ENCODE measurements around the gene TM9SF1.

Gene TM9SF1

GRCh38 chr14:24156840-24157239 is 38.4 kb downstream of the TM9SF1 start:
- no peak for DNase-seq

- no peak for DNase-seq
Observed at GRCh38 chr14:24155100-24155499, 40.1 kb downstream of the TM9SF1 start.

GRCh38 chr14:24151404-24152080 is 43.7 kb downstream of the TM9SF1 start:
- DNase-seq = no peak

DNA sequence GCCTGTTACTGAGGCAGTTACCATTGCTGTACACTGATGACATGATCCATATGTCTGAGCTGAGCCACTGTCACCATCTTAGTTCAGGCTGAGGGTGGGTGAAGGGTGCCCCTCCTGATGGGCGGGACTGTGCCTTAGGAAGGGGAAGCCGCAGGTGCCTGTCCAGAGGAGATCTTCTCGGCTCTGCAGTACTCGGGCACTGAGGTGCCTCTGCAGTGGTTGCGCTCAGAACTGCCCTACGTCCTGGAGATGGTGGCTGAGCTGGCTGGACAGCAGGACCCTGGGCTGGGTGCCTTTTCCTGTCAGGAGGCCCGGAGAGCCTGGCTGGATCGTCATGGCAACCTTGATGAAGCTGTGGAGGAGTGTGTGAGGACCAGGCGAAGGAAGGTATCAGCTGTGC is 44.2 kb downstream of the TM9SF1 start:
- no peak for DNase-seq

- no peak for DNase-seq
Observed at GRCh38 chr14:24150567-24150966, 44.7 kb downstream of the TM9SF1 start.

DNA sequence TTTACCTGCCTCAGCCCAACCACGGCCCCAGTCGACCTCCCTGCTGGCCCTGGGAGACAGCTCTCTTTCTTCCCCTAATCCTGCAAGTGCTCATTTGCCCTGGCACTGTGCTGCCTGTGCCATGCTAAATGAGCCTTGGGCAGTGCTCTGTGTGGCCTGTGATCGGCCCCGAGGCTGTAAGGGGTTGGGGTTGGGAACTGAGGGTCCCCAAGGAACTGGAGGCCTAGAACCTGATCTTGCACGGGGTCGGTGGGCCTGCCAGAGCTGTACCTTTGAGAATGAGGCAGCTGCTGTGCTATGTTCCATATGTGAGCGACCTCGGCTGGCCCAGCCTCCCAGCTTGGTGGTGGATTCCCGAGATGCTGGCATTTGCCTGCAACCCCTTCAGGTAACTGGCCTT is 45.2 kb downstream of the TM9SF1 start:
- no peak for DNase-seq

DNA sequence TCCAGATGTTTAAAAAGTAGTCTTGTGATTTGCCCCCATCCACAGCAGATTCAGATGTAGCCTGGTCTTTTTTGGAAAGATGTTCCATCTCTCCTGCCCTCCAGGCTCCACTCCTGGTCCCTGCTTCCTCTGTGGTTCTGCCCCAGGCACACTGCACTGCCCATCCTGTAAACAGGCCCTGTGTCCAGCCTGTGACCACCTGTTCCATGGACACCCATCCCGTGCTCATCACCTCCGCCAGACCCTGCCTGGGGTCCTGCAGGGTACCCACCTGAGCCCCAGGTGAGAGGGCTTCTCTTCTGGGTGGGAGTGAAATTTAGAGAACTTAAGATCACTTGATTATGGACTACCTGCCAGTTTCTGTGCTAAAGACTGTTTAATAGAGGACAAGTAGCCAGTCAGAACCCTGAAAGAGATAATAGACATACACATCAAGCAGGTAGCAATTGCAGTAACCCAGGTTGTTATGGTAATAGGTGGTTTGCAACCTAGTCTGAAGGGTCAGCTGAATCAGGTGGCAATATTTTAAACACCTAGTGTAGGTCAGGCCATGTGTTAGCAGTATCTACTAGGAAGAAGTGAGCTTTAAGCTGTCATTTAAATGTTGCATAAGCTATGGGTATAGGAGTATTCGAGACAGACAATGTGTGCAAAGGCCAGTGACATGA is 45.8 kb downstream of the TM9SF1 start:
- no peak for DNase-seq

DNA sequence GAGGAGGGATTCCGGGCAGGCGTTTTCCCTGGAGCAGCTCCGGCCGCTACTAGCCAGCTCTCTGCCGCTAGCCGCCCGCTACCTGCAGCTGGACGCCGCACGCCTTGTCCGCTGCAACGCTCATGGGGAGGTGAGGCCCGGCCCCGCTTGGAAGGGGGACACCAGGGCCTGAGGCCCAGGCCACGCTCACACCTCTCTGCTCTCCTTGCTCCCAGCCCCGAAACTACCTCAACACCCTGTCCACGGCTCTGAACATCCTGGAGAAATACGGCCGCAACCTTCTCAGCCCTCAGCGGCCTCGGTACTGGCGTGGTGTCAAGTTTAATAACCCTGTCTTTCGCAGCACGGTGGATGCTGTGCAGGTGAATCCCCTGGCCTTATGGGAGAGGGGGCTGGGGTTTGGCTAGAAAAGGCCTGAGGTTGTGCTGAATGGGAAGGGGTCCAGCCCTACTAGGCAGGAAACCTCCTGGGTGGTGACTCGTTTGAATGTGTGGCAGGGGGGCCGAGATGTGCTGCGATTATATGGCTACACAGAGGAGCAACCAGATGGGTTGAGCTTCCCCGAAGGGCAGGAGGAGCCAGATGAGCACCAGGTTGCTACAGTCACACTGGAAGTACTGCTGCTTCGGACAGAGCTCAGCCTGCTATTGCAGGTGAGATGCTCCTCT is 47.3 kb downstream of the TM9SF1 start:
- DNase-seq = peak in 2 of 51 donors; percentile 53 to 54

- peak; percentile 76 to 99 (median 95) for DNase-seq
Observed at GRCh38 chr14:24146978-24147760, 48.1 kb downstream of the TM9SF1 start, which contains the start of gene RNF31. Gene RNF31 (plus strand): TSS chr14:24147498. CDS start chr14:24147699, 201 bp downstream.

DNA sequence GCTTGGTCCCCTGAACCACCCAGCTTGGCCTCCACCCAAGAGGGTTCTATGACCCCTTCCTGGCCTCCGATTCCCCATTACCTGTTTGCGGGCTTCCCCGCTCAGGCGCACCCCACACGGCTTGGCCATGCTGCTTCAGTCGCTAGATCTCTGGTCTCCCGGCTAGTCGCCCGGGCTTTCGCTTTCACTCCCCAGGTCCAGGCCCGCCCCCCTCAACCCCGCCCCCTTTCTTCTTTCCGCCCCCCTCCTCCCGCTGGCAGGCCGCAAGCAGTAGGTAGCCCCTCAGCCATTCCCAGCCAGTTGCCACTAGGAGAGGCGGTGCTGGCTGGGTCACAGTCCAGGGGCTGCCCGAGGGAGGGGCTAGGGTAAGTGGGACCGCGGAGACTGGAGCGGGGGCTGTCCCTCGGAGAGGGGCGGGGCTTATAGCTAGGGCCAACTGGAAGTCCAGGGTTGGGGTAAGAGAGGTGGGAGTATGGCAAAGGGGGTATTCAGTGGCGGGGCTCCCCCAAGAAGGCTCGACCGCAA is 48.7 kb downstream of the TM9SF1 start, which contains the start of gene PSME2:
TSS of gene PSME2 (minus strand) at position 158 of the 525 bp plus-strand sequence. CDS start at position 129, 29 bp downstream.
- peak in 49 of 51 donors; percentile 58 to 94 (median 84) for DNase-seq

- DNase-seq = no peak
Observed at GRCh38 chr14:24145690-24146452, 49.4 kb downstream of the TM9SF1 start.

DNA sequence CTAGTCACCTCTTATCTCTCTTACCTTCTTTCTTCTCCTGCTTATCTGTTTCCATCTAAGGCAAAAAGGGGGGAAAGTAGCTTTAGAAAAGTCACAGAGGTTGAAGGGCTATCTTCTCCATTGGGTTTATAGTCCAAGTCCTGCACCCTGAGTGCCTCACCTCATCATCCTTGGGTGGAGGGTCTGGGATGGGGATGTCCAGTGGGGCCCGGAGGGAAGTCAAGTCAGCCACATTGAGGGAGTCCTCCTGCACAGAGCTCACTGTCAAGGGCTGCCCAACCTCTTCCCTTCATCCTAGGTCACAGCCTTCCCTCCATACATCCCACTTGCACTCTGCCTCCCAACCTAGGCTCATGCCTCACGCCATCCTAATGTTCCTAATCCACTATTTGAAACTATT is 50.0 kb downstream of the TM9SF1 start:
- DNase-seq = no peak

- DNase-seq = no peak
Observed at GRCh38 chr14:24144451-24144850, 50.8 kb downstream of the TM9SF1 start.

GRCh38 chr14:24143511-24143910 is 51.7 kb downstream of the TM9SF1 start:
- no peak for DNase-seq

DNA sequence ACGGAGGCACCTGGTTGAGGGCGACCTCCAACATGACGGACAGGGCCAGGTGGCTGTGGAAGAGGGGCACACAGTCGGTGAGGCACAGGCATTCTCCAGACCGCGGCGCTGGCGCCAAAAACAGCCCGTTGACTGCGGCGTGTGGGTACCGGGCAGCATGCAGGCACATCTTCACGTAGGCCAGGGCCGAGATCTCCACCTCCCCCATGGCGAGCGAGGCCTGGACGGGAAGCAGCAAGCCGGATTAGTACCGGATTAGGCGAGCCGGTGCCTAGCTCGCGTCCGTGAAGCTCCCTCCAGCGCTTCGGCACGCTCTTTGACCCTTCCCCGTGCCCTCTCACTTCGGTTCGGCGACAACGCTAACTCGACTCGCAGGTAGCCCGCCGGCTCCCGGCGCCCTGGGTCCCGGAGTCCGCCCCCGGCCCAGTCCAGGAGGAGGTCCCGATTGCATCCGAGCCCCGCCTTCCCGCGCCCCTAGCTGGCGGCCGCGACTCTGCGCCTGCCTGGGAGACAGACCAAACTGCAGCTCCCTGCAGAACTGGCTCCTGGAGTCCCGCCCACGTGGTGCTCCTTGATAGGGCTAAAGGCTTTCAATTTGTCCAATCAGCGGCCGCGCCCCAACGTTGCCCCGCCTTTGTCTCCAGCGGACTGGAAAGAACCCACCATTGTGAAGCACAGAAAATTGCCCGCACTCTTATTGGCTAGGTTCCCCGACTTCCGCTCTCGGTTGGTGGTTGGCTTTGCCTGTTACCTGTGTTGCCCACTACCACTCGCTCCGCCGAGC is 54.0 kb downstream of the TM9SF1 start, which contains the start of gene EMC9:
TSS of gene EMC9 (minus strand) at position 495 of the 784 bp plus-strand sequence. CDS start at position 208, 287 bp downstream.
- DNase-seq = peak; percentile 82 to 100 (median 99)

- no peak for DNase-seq
Observed at GRCh38 chr14:24139272-24139934, 55.8 kb downstream of the TM9SF1 start.

Measured in hypothalamus (tissue), 51 donors.